GM12892 (cell line): ENCODE measurements around the gene VIPR2.

Experiments used
- DNase-seq: peaks from one replicate; pipeline ENCODE4 v3.0.0; 2011; ENCODE audit not compliant: insufficient read length
- FAIRE-seq: peaks from 2 replicates; lab custom pipeline; 2011; peaks lifted over from hg19 to GRCh38; lab: Jason Lieb, UNC
- POLR2A ChIP-seq: IDR thresholded peaks from 2 replicates; pipeline ENCODE4 v1.6.1; 2011; ENCODE audit warnings: low read depth, low read length, control low read depth
- POLR2AphosphoS5 ChIP-seq: IDR thresholded peaks from 2 replicates; pipeline ENCODE4 v1.6.1; 2011; ENCODE audit warnings: low read depth, low read length, control low read depth
- TAF1 ChIP-seq: IDR thresholded peaks from 2 replicates; pipeline ENCODE4 v1.6.1; 2011; ENCODE audit warnings: low read depth, mild to moderate bottlenecking, control low read depth, low read length, borderline replicate concordance

VIPR2 gene

DNA sequence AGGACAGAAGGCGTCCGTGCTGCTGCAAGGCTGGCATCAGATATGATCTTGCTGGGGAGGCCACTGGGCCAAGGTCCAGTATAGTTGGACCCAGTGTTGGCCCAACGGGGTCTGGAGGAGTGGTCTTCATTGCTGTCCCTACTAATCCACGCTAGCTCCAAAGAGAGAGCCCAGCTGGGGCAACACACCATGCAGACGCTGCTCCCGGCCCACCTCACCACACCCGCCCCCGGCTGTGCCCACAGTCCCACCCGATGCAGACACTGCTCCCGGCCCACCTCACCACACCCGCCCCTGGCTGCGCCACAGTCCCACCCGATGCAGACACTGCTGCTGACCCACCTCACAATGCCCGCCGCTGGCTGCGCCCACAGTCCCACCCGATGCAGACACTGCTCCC lies 121.5 kb downstream of the VIPR2 start:
- TF ChIP-seq POLR2A (no peak), POLR2AphosphoS5 (no peak), TAF1 (no peak)
- FAIRE-seq: no peak

DNA sequence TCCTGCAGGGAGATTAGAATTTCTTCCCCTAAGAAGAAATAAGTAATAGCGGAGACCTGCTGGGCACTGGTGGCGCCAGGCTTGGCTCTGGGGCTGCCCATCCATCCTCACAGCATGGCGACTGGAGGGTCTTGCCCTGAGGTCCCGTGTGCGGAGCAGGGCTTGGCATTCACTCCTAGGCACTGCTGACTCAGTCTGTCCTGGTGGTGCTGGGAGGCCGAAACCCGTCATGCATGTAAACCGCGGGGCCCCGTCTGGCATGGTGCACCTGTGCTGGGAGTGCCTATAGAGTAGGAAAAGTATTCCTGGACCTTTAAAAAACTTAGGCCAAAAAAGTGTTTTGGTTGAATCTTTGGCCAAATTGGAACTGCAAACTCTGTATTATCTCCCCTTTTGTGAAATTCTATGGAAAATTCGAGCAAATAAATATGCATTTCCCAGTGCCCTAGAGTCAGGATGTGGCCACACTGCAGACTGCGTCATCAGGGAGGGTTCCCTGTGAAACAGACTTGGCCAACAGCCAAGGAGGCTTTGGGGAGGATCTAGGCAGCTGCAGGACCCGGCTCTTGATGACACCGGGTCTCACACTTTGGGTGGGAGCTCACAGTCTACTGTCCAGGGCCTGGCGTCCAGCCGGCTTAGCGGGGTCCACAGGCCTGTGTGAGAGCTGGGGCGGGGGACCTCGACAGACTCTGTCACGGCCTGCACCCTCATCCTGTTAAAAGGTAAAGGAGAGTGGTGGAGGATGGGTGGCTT lies 122.3 kb downstream of the VIPR2 start:
- no peak for DNase-seq
- no peak for FAIRE-seq
- TF ChIP-seq TAF1 (no peak), POLR2A (no peak)

More for the DNA sequence above, 121.5 kb downstream of the VIPR2 start:
- no peak for DNase-seq

DNA sequence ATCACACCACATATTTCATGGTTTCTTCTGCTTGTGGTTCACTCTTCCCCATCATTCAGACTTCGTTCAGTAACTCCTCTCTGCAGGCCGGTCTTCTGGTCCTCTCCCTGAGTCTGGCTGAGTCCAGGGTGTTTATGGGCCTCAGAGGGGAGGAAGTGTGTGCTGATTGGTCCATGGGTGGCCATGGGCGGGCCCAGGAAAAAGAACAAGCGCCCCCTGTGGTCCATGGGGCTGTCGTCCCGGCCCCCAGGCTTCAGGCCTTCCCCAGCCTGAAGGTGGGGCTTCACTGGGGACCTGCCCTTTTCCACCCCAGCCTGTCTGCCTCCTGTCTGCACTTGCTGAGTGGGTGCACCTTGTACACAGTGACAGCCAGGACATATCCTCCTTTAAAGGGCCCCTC lies 123.7 kb downstream of the VIPR2 start:
- FAIRE-seq (no peak), DNase-seq (no peak)
- TF ChIP-seq TAF1: no peak

DNA sequence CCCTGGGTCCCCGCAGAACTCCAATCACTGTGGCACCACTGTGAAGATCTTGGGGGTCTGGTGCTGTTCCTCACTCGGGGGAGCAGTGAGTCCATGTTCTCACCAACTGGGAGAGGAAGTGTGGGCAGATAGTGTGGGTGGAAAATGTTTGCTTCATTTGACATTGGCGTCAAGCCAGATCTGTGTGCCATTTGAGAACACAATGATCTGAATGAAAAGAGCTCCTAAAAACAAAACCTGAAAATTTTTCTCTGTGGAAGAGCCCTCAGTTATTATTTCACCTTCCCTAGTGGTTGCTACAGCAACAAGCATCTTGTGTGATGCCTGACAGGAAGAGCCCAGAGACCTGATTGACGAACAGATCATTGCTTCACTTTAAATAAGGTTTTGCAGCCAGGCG lies 125.6 kb downstream of the VIPR2 start:
- no peak for DNase-seq
- FAIRE-seq: no peak
- no peak for TF ChIP-seq TAF1
- no peak for TF ChIP-seq POLR2A
- TF ChIP-seq POLR2AphosphoS5: no peak

DNA sequence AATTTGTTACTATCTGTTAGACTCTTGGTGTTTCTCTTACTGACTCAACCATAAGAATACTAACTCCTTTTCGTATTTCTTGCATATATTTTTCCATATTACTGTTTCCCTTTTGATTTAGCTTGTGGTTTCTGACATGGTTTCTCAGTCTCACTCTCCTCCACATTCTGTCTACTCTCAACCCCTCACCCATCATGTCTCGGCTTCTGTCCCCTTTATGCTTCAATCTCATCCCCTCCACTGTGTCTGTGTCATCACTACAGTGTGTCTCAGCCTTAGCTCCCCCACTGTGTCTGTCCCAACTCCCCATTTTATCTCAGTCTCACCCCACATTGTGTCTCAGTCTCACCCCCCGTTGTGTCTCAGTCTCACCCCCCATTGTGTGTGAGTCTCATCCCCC lies 126.9 kb downstream of the VIPR2 start:
- no peak for FAIRE-seq
- no peak for DNase-seq
- TF ChIP-seq TAF1: no peak
- TF ChIP-seq POLR2A: no peak
- no peak for TF ChIP-seq POLR2AphosphoS5

DNA sequence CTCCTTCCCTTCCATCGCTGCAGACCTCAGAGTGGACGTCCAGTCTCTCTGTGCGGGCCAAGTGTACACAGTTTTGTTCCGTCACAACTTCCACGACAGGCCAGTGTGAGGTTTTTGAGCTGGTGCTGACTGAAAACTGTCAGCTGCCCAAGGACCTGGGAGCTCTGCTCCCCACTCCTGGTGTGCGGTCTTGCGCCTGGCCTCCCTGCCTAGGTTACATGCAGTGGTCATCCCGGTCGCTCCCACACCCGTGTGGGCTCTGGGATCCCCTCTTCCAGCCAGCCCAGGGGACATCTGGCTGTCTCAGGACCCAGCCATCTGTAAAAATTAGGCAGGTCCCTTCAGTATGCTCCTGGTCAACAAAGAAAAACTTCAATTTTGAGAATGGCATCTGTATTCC lies 127.5 kb downstream of the VIPR2 start:
- FAIRE-seq (no peak), DNase-seq (no peak)
- no peak for TF ChIP-seq POLR2A

DNA sequence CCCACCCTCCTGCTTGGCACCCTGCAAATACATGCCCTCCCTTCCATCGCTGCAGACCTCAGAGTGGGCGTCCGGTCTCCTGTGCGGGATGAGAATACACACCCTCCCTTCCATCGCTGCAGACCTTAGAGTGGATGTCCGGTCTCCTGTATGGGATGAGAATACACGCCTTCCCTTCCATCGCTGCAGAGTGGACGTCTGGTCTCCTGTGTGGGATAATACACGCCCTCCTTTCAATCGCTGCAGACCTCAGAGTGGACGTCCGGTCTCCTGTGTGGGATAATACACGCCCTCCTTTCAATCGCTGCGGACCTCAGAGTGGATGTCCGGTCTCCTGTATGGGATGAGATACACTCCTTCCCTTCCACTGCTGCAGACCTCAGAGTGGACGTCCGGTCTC lies 128.1 kb downstream of the VIPR2 start:
- FAIRE-seq (no peak), DNase-seq (no peak)

DNA sequence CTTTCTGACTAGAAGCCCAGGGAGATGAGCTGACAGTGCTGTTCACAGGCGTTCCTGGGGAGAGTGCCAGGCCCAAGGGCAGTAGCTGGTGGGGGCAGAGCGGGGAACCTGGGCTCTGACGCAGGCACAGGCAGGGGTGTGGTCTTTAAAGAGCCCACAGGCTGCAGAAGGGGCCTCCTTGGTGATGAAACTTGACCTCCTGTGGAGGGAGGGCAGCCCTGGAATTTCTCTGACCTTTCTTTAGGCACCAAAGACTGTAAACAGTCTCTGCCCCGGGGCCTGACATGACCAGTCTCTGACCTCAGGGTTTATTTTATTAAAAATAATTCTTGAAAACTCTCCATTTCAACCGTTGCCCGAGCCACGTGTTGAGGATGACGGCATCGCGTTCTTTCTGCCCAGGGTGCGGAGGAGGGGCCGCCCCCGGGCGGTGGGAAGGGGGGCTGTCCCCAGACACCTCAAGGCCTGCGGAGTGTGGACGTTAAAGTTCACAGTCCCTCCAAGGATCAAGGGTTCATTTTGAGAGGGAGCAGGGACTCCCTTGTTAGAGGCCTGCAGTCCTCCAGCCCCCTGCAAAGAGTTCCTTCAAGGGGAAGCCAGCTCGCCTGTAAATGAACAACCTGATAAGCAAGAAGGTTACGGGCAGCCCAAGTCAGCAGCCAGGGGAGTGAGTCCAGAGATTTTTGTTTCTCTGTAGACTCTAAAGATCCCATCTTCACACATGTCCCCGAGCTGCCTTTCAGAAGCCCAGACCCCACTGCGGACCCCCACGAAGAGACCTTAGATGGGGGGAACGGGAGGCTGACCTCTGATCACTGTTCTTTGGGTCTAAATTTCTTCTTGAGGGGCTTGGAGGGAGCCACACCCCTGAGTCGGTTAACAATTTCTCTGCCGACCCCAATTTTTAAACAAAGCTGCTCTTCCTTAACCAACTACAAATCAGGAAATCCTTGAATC lies 128.9 kb downstream of the VIPR2 start:
- DNase-seq (no peak), FAIRE-seq (no peak)

More for the DNA sequence above, 128.1 kb downstream of the VIPR2 start:
- TF ChIP-seq POLR2A (no peak), POLR2AphosphoS5 (no peak), TAF1 (no peak)

DNA sequence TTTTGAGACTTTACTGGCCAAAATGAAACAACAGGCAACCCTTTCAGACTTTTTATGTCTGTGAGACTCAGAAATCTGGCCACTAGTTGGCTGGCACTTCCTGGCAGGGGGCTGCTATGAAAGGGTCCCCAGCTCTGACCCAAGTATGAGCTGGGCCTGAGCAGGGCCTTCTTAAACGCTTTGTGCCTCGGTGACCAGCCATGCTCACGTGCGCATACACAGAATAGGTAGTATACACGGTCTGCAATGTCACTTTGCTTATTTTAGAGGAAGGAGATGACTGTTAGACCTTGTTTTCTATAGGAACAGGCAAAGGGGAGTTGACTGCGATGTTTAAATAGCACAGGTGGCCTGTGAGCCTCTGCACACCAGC lies 129.6 kb downstream of the VIPR2 start:
- FAIRE-seq (no peak), DNase-seq (no peak)
- TF ChIP-seq POLR2AphosphoS5: no peak
- TF ChIP-seq POLR2A: no peak
- no peak for TF ChIP-seq TAF1

More for the DNA sequence above, 128.9 kb downstream of the VIPR2 start:
- TF ChIP-seq POLR2AphosphoS5: no peak
- no peak for TF ChIP-seq TAF1
- no peak for TF ChIP-seq POLR2A

DNA sequence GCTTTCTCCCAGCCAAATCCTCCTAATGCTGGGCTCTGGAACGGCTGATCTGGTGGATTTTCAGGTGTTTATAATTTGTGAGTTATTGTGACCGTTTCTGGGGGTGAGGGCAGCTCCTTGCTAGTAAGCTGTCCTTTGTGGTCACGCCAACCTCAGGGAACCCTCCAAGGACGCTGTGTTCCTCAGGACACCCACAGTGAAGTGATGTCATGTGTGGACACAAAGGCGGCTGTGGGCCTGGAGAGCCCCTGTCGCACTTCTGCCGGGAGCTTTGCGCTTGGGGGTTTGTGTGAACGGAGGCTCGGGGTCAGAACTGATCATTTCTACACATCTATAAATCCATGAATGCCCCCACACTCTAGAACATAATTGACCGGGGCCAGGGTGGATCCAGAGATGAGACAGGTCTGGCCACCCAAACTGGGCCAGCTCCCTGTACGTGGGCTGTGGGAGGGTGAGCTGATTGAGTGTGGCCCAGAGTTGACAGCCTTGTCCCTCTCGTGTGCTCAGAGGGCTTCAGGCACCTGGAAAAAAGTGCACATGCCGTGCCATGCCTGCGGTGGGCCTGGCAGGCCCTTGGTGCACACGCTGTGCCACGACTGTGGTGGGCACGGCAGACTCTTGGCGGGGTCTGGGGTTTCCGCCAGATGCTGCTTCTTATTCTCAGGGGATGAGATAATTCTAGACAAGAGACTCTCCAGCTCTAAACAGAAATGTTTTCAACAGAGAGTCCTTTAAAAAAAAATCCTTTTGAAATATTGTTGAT lies 130.2 kb downstream of the VIPR2 start:
- no peak for TF ChIP-seq TAF1
- TF ChIP-seq POLR2AphosphoS5: no peak
- no peak for TF ChIP-seq POLR2A
- no peak for FAIRE-seq
- no peak for DNase-seq

DNA sequence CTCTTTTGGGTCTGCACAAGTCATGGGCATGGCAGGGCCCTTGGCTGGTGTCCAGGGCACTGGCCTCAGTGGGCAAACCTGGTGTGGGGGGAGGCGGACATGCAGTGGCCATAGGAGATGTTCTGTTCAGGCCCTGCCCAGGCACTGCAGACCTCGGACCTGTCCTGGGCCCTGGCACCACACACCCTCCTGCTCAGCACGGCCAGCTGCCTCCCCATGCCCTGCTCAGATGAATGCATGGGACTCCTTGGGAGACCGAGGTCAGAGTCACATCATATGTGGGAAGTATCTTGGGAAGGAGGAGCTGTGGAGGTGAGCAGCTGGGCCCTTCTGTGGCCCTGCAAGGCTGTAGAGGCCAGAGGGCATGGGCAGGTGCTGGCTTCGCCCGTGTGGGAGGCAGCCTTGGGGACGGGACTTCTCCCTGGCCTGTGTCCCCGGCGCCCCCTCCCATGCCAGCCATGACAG lies 130.8 kb downstream of the VIPR2 start:
- TF ChIP-seq POLR2AphosphoS5: no peak
- no peak for TF ChIP-seq TAF1
- TF ChIP-seq POLR2A: no peak
- DNase-seq (no peak), FAIRE-seq (no peak)
